Measurements from ENCODE around the gene PCBP4.

- no peak for TF ChIP-seq CTCF (IDR thresholded peaks at IDR 0.05; ENCODE audit: insufficient read depth, low read length, poor library complexity, severe bottlenecking)
- no peak for TF ChIP-seq EZH2phosphoT487 (conservative IDR thresholded peaks at IDR 0.05; ENCODE audit: low read length)
Observed at GRCh38 chr3:52006017-52006819, 39.0 kb upstream of the PCBP4 start.
